Gastroesophageal sphincter (tissue), 4 donors: Measurements from ENCODE around the gene SND1. TPM values are rescaled to one million over a fixed set of nuclear protein-coding genes. Genes with fewer than 3 reads are reported as not detected.

Source experiments
- ATAC-seq: fragments of 150-250 bp; one replicate; pipeline ENCODE4 v1.9.1; 2016; ENCODE audit warnings: mild to moderate bottlenecking, moderate library complexity
- H3K27ac ChIP-seq, 4 donors: fragments of 200-600 bp; sonication (generic) in 3 of 4; 1 replicate in 3 of 4; 2 replicates in 1 of 4; pipeline ENCODE4 v1.5.1; 2016 to 2019
- H3K27me3 ChIP-seq: fragments of 200-600 bp; sonication (generic); one replicate; pipeline ENCODE4 v1.5.1; 2019
- H3K36me3 ChIP-seq, 2 donors: fragments of 200-600 bp; sonication (generic); one replicate each; pipeline ENCODE4 v1.5.1; 2019; ENCODE audit warnings: control low read depth in 1 of 2
- H3K4me1 ChIP-seq, 3 donors: fragments of 200-600 bp; sonication (generic); 1 replicate in 2 of 3; 2 replicates in 1 of 3; pipeline ENCODE4 v1.5.1; 2016 to 2019; ENCODE audit warnings: control low read depth in 2 of 3
- H3K4me3 ChIP-seq, 2 donors: fragments of 200-600 bp; sonication (generic); one replicate each; pipeline ENCODE4 v1.5.1; 2019; ENCODE audit warnings: mild to moderate bottlenecking in 1 of 2, moderate library complexity in 1 of 2
- H3K9me3 ChIP-seq, 3 donors: fragments of 200-600 bp; sonication (generic); one replicate each; pipeline ENCODE4 v1.5.1; 2017 to 2019; ENCODE audit warnings: control low read depth in 2 of 3
- CTCF ChIP-seq, 4 experiments: fragments of 200-600 bp in 2 of 4; fragments of 450-650 bp in 2 of 4; sonication (generic) in 1 of 4; IDR thresholded peaks; one replicate each; pipeline ENCODE4 v1.5.1; 2017 to 2019; ENCODE audit warnings: antibody characterized with exemption in 4 of 4, mild to moderate bottlenecking in 2 of 4, moderate library complexity in 2 of 4
- EP300 ChIP-seq: sonication (generic); formaldehyde crosslinking; IDR thresholded peaks from one replicate; pipeline ENCODE4 v1.6.1; 2017; ENCODE audit warnings: antibody characterized with exemption, mild to moderate bottlenecking
- POLR2A ChIP-seq, 2 donors: fragments of 450-650 bp; IDR thresholded peaks; one replicate each; pipeline ENCODE4 v1.6.1; 2017; ENCODE audit warnings: antibody characterized with exemption in 2 of 2, mild to moderate bottlenecking in 2 of 2, moderate library complexity in 1 of 2
- POLR2AphosphoS5 ChIP-seq: sonication (generic); formaldehyde crosslinking; IDR thresholded peaks from one replicate; pipeline ENCODE4 v1.6.1; 2017; ENCODE audit warnings: antibody characterized with exemption
- WGBS, 2 donors: methylation state at CpG; one replicate each; pipeline ENCODE4 v1.1.5; 2018; ENCODE audit warnings: low coverage in 1 of 2; 5-methylcytosine and 5-hydroxymethylcytosine counted together
- total RNA-seq, 4 donors: library from RNA; depleted of rRNA; stranded (reverse); fragments of >200 nt; gene quantifications; one replicate each; pipeline ENCODE4 v1.1.0, GENCODE V29; 2016

The SND1 gene
- total RNA-seq, 4 donors from 2014 or later = 97.1 to 119 (median 103) TPM

GRCh38 chr7:127920787-127921438 is 268.9 kb downstream of the SND1 start:
- no peak for TF ChIP-seq POLR2A (IDR thresholded peaks at IDR 0.05)
- no peak for TF ChIP-seq POLR2AphosphoS5
- TF ChIP-seq EP300 = no peak
- TF ChIP-seq CTCF (IDR thresholded peaks at IDR 0.05) = no peak
- Histone ChIP-seq H3K36me3 (no peaks in the 10 kb centered on the region), H3K27ac (no peak overlapping the region), H3K4me3 (no peak overlapping the region), H3K4me1 (no peaks in the 10 kb centered on the region), H3K9me3 (no peaks in the 10 kb centered on the region), H3K27me3 (no peaks in the 10 kb centered on the region)
- peak; percentile 41 for ATAC-seq
- 84 to 89% methylated on average over 2 of the region's 2 CpGs for whole genome bisulfite sequencing, 2 donors

GRCh38 chr7:127922656-127923055 is 270.7 kb downstream of the SND1 start:
- Histone ChIP-seq H3K27ac (no peak overlapping the region), H3K27me3 (no peaks in the 10 kb centered on the region), H3K4me3 (no peak overlapping the region), H3K4me1 (peaks cover 3 to 11% (median 9%) of the 10 kb centered on the region in 3 donors), H3K9me3 (no peaks in the 10 kb centered on the region), H3K36me3 (no peaks in the 10 kb centered on the region)
- no peak for TF ChIP-seq POLR2A (IDR thresholded peaks at IDR 0.05)
- TF ChIP-seq POLR2AphosphoS5 = no peak
- no peak for TF ChIP-seq CTCF (IDR thresholded peaks at IDR 0.05)
- TF ChIP-seq EP300 = no peak
- ATAC-seq = no peak
- WGBS, 2 donors = 100% methylated on average over 1 of the region's 1 CpG; no CpG with 5 or more reads in 1 of the 2 donors

GRCh38 chr7:127924874-127925273 is 272.9 kb downstream of the SND1 start:
- no peak for ATAC-seq
- H3K4me3 ChIP-seq = no peak overlapping the region
- H3K27me3 ChIP-seq = no peaks in the 10 kb centered on the region
- H3K9me3 ChIP-seq = no peaks in the 10 kb centered on the region
- peaks cover 0 to 8% of the 10 kb centered on the region in 2 donors for H3K36me3 ChIP-seq
- TF ChIP-seq CTCF (IDR thresholded peaks at IDR 0.05) = no peak
- TF ChIP-seq POLR2A (IDR thresholded peaks at IDR 0.05) = no peak
- no peak for TF ChIP-seq POLR2AphosphoS5
- no peak for TF ChIP-seq EP300
- H3K4me1 ChIP-seq = peaks cover 9 to 19% (median 12%) of the 10 kb centered on the region in 3 donors
- H3K27ac ChIP-seq = no peak overlapping the region

GRCh38 chr7:127927348-127927696 is 275.3 kb downstream of the SND1 start:
- H3K9me3 ChIP-seq = no peaks in the 10 kb centered on the region
- no peak overlapping the region for H3K27ac ChIP-seq
- no peak for ATAC-seq
- peaks cover 0 to 29% of the 10 kb centered on the region in 2 donors for H3K36me3 ChIP-seq
- TF ChIP-seq POLR2A (IDR thresholded peaks at IDR 0.05) (no peak), EP300 (no peak), POLR2AphosphoS5 (no peak), CTCF (IDR thresholded peaks at IDR 0.05) (no peak)
- WGBS, 2 donors = 51 to 59% methylated on average over 3 of the region's 3 CpGs
- peaks cover 9 to 19% (median 12%) of the 10 kb centered on the region in 3 donors for H3K4me1 ChIP-seq
- H3K27me3 ChIP-seq = no peaks in the 10 kb centered on the region
- no peak overlapping the region for H3K4me3 ChIP-seq

GRCh38 chr7:127928222-127928621 is 276.2 kb downstream of the SND1 start:
- Histone ChIP-seq H3K4me3 (no peak overlapping the region), H3K9me3 (no peaks in the 10 kb centered on the region), H3K4me1 (peaks cover 9 to 19% (median 12%) of the 10 kb centered on the region in 3 donors), H3K27me3 (no peaks in the 10 kb centered on the region), H3K36me3 (peaks cover 0 to 33% of the 10 kb centered on the region in 2 donors), H3K27ac (no peak overlapping the region)
- WGBS, 2 donors = 84 to 89% methylated on average over 3 of the region's 3 CpGs
- no peak for ATAC-seq
- TF ChIP-seq EP300 = no peak
- TF ChIP-seq POLR2A (IDR thresholded peaks at IDR 0.05) = no peak
- no peak for TF ChIP-seq POLR2AphosphoS5
- no peak for TF ChIP-seq CTCF (IDR thresholded peaks at IDR 0.05)
